Heart right ventricle (tissue), 16 donors: Measurements from ENCODE around the gene ITGB2. TPM values are rescaled to one million over a fixed set of nuclear protein-coding genes. Genes with fewer than 3 reads are reported as not detected.
A peak's percentile ranks its signal among the peaks of the same experiment; 100 is the strongest.

Experiments
- ATAC-seq, 8 donors: fragments of 200-7000 bp; cut with Tn5 transposase; one replicate each; pipeline ENCODE4 v1.9.1; 2020; ENCODE audit warnings: mild to moderate bottlenecking in 8 of 8, moderate library complexity in 8 of 8, moderate number of reproducible peaks in 1 of 8
- DNase-seq, 2 donors: peaks; one replicate each; pipeline ENCODE4 v3.0.0-alpha.2; 2020
- H3K27ac ChIP-seq, 10 donors: fragments of 200-600 bp; sonication (generic) in 2 of 10; one replicate each; pipeline versions ENCODE4 v1.5.0 to v1.8.0; 2020 to 2022; ENCODE audit warnings: mild to moderate bottlenecking in 3 of 10
- H3K27me3 ChIP-seq, 7 donors: fragments of 200-600 bp; one replicate each; pipeline ENCODE4 v1.8.0; 2021 to 2022; ENCODE audit warnings: mild to moderate bottlenecking in 2 of 7
- H3K36me3 ChIP-seq, 9 donors: fragments of 200-600 bp; sonication (generic) in 1 of 9; one replicate each; pipeline versions ENCODE4 v1.5.0 to v1.8.0; 2020 to 2022; ENCODE audit warnings: mild to moderate bottlenecking in 2 of 9
- H3K4me1 ChIP-seq, 9 donors: fragments of 200-600 bp; sonication (generic) in 1 of 9; one replicate each; pipeline versions ENCODE4 v1.5.0 to v1.8.0; 2020 to 2022; ENCODE audit warnings: mild to moderate bottlenecking in 4 of 9
- H3K4me3 ChIP-seq, 10 donors: fragments of 200-600 bp; sonication (generic) in 2 of 10; one replicate each; pipeline versions ENCODE4 v1.5.0 to v1.8.0; 2020 to 2022; ENCODE audit warnings: mild to moderate bottlenecking in 7 of 10, moderate library complexity in 2 of 10
- H3K9me3 ChIP-seq, 11 donors: fragments of 200-600 bp in 10 of 11; sonication (generic) in 2 of 11; one replicate each; pipeline versions ENCODE4 v1.5.0 to v1.8.0; 2013 to 2022; ENCODE audit warnings: mild to moderate bottlenecking in 2 of 11, control low read depth in 1 of 11, moderate library complexity in 1 of 11
- WGBS, 2 donors: extraction: QIAGEN DNeasy Blood & Tissue Kit; methylation state at CpG; one replicate each; pipeline ENCODE4 v1.1.7; 2013; ENCODE audit warnings: inconsistent platforms in 1 of 2; 5-methylcytosine and 5-hydroxymethylcytosine counted together
- intact Hi-C, 10 donors: fragments of 100-400 bp; cut with DNase I; formaldehyde crosslinking; loops; one replicate each; pipeline versions ENCODE4 v1.11.1 to v1.14.2; 2022
- polyA plus RNA-seq, 2 donors: library from polyadenylated mRNA; stranded (reverse); fragments of 200-250 nt; gene quantifications; one replicate each; pipeline ENCODE4 v1.2.3, GENCODE V29; 2013
- total RNA-seq, 10 donors: library from RNA; stranded (reverse); fragmentation: NEBNext Ultra II Directional in 3 of 10; extraction: Animal tissue kit (Norgen Biotek cat#: 25700) in 3 of 10; gene quantifications; one replicate each; pipeline versions ENCODE4 v1.2.1 to v1.2.4, GENCODE V29; 2021 to 2023
- TF ChIP-seq, protein P1 (sequence below), 9 donors: fragments of 200-600 bp; sonication (generic) in 2 of 9; IDR thresholded peaks; one replicate each; pipeline versions ENCODE4 v1.5.0 to v1.8.0; 2021 to 2022; ENCODE audit warnings: antibody characterized with exemption in 9 of 9, mild to moderate bottlenecking in 5 of 9, moderate library complexity in 1 of 9
- donor health status: Arrhythmogenic right ventricular cardiomyopathy.
- donor health status: ischemic (EF 13 %, LVEDD 7.1; RV severe dilation, severe dysfunction).
- donor health status: healthy with polysubstance abuse.
- donor health status: DM: no; HTN: yes; CAD: no.
- donor health status: DM: no; HTN: no; CAD: no.
- donor health status: ischemic (EF 25% LVEDD 6.9; RV normal size, moderate dysfunction).
- donor health status: ischemic (EF 25% LVEDD 5.7; RV mildly dilated, moderate dysfunction).
- donor health status: healthy.
- donor health status: DM: yes; HTN: yes; CAD: no.
- donor health status: Ischemic cardiomyopathy.
- donor health status: ischemic (EF 35%, LVEDD 5.7; RV mildly dilated, moderate dysfunction).
- donor health status: nonischemic (EF 11% LVEDD 7.7; RV severe dilation, severe dysfunction).
- donor health status: DM: yes; HTN: yes; CAD: no.
- donor health status: PGD.
- donor health status: ischemic (EF 29% LVEDD 5.4; RV normal size, mild dysfunction).
- donor health status: nonischemic (EF 23%, LVEDD 6.1; RV moderate dilation, normal function).

Gene ITGB2
- total and polyA plus RNA-seq, 12 donors = 5.1 to 151 (median 11.4) TPM

- WGBS, 2 donors = 90 to 96% methylated on average over 16 of the region's 16 CpGs
- no peak overlapping the region for H3K4me3 ChIP-seq
- peaks cover 8 to 74% (median 37%) of the 10 kb centered on the region in 9 donors for H3K4me1 ChIP-seq
- intact Hi-C loops = no loop called here
- H3K27ac ChIP-seq = peak overlapping the region in 1 of 10 donors; percentile 41
- ATAC-seq (no peak), DNase-seq (no peak)
- no peaks in the 10 kb centered on the region for H3K9me3 ChIP-seq
- peaks cover 0 to 99% (median 36%) of the 10 kb centered on the region in 9 donors for H3K36me3 ChIP-seq
- TF ChIP-seq, protein P1, sequence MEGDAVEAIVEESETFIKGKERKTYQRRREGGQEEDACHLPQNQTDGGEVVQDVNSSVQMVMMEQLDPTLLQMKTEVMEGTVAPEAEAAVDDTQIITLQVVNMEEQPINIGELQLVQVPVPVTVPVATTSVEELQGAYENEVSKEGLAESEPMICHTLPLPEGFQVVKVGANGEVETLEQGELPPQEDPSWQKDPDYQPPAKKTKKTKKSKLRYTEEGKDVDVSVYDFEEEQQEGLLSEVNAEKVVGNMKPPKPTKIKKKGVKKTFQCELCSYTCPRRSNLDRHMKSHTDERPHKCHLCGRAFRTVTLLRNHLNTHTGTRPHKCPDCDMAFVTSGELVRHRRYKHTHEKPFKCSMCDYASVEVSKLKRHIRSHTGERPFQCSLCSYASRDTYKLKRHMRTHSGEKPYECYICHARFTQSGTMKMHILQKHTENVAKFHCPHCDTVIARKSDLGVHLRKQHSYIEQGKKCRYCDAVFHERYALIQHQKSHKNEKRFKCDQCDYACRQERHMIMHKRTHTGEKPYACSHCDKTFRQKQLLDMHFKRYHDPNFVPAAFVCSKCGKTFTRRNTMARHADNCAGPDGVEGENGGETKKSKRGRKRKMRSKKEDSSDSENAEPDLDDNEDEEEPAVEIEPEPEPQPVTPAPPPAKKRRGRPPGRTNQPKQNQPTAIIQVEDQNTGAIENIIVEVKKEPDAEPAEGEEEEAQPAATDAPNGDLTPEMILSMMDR (IDR thresholded peaks at IDR 0.05) = no peak
- no peaks in the 10 kb centered on the region for H3K27me3 ChIP-seq
These were observed 63.4 kb downstream of the ITGB2 start for GRCh38 chr21:44857127-44857892.

DNA sequence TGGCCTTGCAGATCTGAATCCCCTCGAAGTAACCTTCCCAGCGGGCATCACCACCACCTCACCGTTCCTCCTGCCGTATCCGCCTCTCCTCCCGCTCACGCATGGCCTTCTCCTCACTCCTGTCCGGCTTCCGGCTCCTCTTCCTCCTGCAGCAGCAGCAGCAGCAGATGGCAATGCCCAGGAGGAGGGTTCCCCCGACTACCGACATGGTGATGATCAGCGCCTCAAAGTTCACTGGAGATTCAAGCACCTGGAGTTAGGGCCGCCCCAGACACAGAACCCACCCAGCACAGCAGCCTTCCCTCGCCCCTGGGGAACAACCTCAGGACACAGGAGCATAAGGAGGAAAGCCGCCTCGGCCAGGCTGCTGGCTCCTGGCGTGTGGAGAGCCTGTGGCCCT, 64.6 kb downstream of the ITGB2 start:
- TF ChIP-seq, protein P1 (IDR thresholded peaks at IDR 0.05) = no peak
- ATAC-seq (no peak), DNase-seq (no peak)
- Histone ChIP-seq H3K9me3 (no peaks in the 10 kb centered on the region), H3K27ac (peak overlapping the region in 1 of 10 donors; percentile 55), H3K4me3 (no peak overlapping the region), H3K4me1 (peaks cover 8 to 75% (median 39%) of the 10 kb centered on the region in 9 donors), H3K36me3 (peaks cover 0 to 100% (median 44%) of the 10 kb centered on the region in 9 donors), H3K27me3 (no peaks in the 10 kb centered on the region)
- intact Hi-C loops = no loop called here
- 92 to 94% methylated on average over 17 of the region's 17 CpGs for WGBS, 2 donors

GRCh38 chr21:44855572-44855971, 65.1 kb downstream of the ITGB2 start:
- H3K4me3 ChIP-seq = no peak overlapping the region
- WGBS, 2 donors = 75 to 80% methylated on average over 14 of the region's 14 CpGs
- intact Hi-C loops = no loop called here
- peak overlapping the region in 5 of 10 donors; percentile 15 to 60 (median 44) for H3K27ac ChIP-seq
- H3K4me1 ChIP-seq = peaks cover 8 to 74% (median 39%) of the 10 kb centered on the region in 9 donors
- no peaks in the 10 kb centered on the region for H3K9me3 ChIP-seq
- H3K36me3 ChIP-seq = peaks cover 0 to 100% (median 49%) of the 10 kb centered on the region in 9 donors
- DNase-seq (no peak), ATAC-seq (peak in 3 of 8 donors; percentile 49 to 71 (median 63))
- H3K27me3 ChIP-seq = no peaks in the 10 kb centered on the region
- TF ChIP-seq, protein P1 (IDR thresholded peaks at IDR 0.05) = no peak

- H3K9me3 ChIP-seq = no peaks in the 10 kb centered on the region
- peaks cover 8 to 74% (median 39%) of the 10 kb centered on the region in 9 donors for H3K4me1 ChIP-seq
- DNase-seq = no peak
- 73% methylated on average over 31 of the region's 31 CpGs for WGBS, 2 donors
- H3K27me3 ChIP-seq = no peaks in the 10 kb centered on the region
- peaks cover 0 to 100% (median 51%) of the 10 kb centered on the region in 9 donors for H3K36me3 ChIP-seq
- H3K27ac ChIP-seq = peak overlapping the region in 5 of 10 donors; percentile 15 to 60 (median 44)
- intact Hi-C loops = no loop called here
- ATAC-seq = no peak
- no peak overlapping the region for H3K4me3 ChIP-seq
- TF ChIP-seq, protein P1 (IDR thresholded peaks at IDR 0.05) = no peak
These were observed 65.8 kb downstream of the ITGB2 start for GRCh38 chr21:44854664-44855446.
